ENCODE results near the gene KRTAP5-6.

GRCh38 chr11:1670905-1671371 is 26.1 kb upstream of the KRTAP5-6 start:
- TF ChIP-seq EZH2 (IDR thresholded peaks at IDR 0.05; ENCODE audit: borderline replicate concordance, insufficient read depth, low read depth, low read length, poor library complexity, severe bottlenecking) (no peak), CTCF (IDR thresholded peaks at IDR 0.05) (no peak)

Measured in B cell (primary cell).